HG03095 (cell line): ENCODE data around the gene DRAM2.
"Not testable (repeated sequence)": the region's sequence is repeated elsewhere in the genome, so short reads cannot be mapped to it uniquely, and the experiment has no call there.

Experiments used
- ATAC-seq: cut with Tn5 transposase; IDR thresholded peaks from one replicate; pipeline ENCODE4 v1.9.1; 2021; ENCODE audit warnings: moderate library complexity; ENCODE audit not compliant: unreplicated experiment

DRAM2 gene

GRCh38 chr1:111145542-111145941 is 5.6 kb upstream of the DRAM2 start:
- no peak for ATAC-seq

GRCh38 chr1:111142356-111142975 is 2.6 kb upstream of the DRAM2 start:
- ATAC-seq = no peak

- no peak for ATAC-seq
These were observed 1.6 kb upstream of the DRAM2 start for GRCh38 chr1:111141245-111142220.

GRCh38 chr1:111140680-111140967 is 731 bp upstream of the DRAM2 start:
- ATAC-seq = no peak

- ATAC-seq = peak; percentile 25
These were observed 453 bp downstream of the DRAM2 start for GRCh38 chr1:111139324-111139955.

GRCh38 chr1:111133866-111134265 is 6.0 kb downstream of the DRAM2 start:
- ATAC-seq = no peak

- ATAC-seq = no peak
These were observed 8.2 kb downstream of the DRAM2 start for GRCh38 chr1:111131693-111132092.

GRCh38 chr1:111129376-111129775 is 10.5 kb downstream of the DRAM2 start:
- ATAC-seq = no peak

GRCh38 chr1:111127923-111128643 is 11.8 kb downstream of the DRAM2 start:
- ATAC-seq = peak; percentile 80

- ATAC-seq = no peak
These were observed 13.5 kb downstream of the DRAM2 start for GRCh38 chr1:111126354-111126753.

GRCh38 chr1:111116496-111116895 is 23.4 kb downstream of the DRAM2 start:
- ATAC-seq = no peak

GRCh38 chr1:111110197-111110899 is 29.5 kb downstream of the DRAM2 start:
- ATAC-seq = no peak

GRCh38 chr1:111104981-111105380 is 34.9 kb downstream of the DRAM2 start:
- ATAC-seq = no peak

- no peak for ATAC-seq
These were observed 37.8 kb downstream of the DRAM2 start for GRCh38 chr1:111101854-111102642.

GRCh38 chr1:111099289-111099688 is 40.6 kb downstream of the DRAM2 start:
- no peak for ATAC-seq

GRCh38 chr1:111097356-111098099 is 42.4 kb downstream of the DRAM2 start:
- ATAC-seq = no peak

- ATAC-seq = not testable (repeated sequence)
These were observed 44.5 kb downstream of the DRAM2 start for GRCh38 chr1:111095421-111095820.

- ATAC-seq = no peak
These were observed 50.3 kb downstream of the DRAM2 start for GRCh38 chr1:111089638-111090037.

- no peak for ATAC-seq
These were observed 54.2 kb downstream of the DRAM2 start for GRCh38 chr1:111085676-111086075.
